Glutamatergic neuron (in vitro differentiated cells): ENCODE data around the gene HS3ST2. TPM values are rescaled to one million over a fixed set of nuclear protein-coding genes. Genes with fewer than 3 reads are reported as not detected.

Source experiments
- DNase-seq: peaks from one replicate; pipeline ENCODE4 v3.0.0; 2022
- H3K27ac Mint-ChIP-seq: one replicate; pipeline ENCODE4 v1.8.0; 2020; ENCODE audit warnings: mild to moderate bottlenecking, mixed read lengths, inconsistent platforms; ENCODE audit not compliant: unreplicated experiment
- H3K27me3 Mint-ChIP-seq: one replicate; pipeline ENCODE4 v1.8.0; 2020; ENCODE audit warnings: mild to moderate bottlenecking, moderate library complexity, mixed read lengths, inconsistent platforms; ENCODE audit not compliant: unreplicated experiment
- H3K36me3 Mint-ChIP-seq: one replicate; pipeline ENCODE4 v1.8.0; 2020; ENCODE audit warnings: mild to moderate bottlenecking, mixed read lengths, inconsistent platforms; ENCODE audit not compliant: unreplicated experiment
- H3K4me1 Mint-ChIP-seq: one replicate; pipeline ENCODE4 v1.8.0; 2020; ENCODE audit warnings: mild to moderate bottlenecking, low read depth, mixed read lengths, inconsistent platforms; ENCODE audit not compliant: unreplicated experiment
- H3K4me3 Mint-ChIP-seq: one replicate; pipeline ENCODE4 v1.8.0; 2020; ENCODE audit warnings: mild to moderate bottlenecking, mixed read lengths, inconsistent platforms; ENCODE audit not compliant: unreplicated experiment
- H3K9me3 Mint-ChIP-seq: one replicate; pipeline ENCODE4 v1.8.0; 2020; ENCODE audit warnings: mild to moderate bottlenecking, moderate library complexity, mixed read lengths, inconsistent platforms; ENCODE audit not compliant: unreplicated experiment
- total RNA-seq: library from RNA; stranded (reverse); fragmentation: NEBNext Ultra II Directional; extraction: Animal tissue kit (Norgen Biotek cat#: 25700); gene quantifications from one replicate; pipeline ENCODE4 v1.2.1, GENCODE V29; 2021; ENCODE audit not compliant: unreplicated experiment
- TF ChIP-seq, protein P1 (sequence below): fragments of 200-600 bp; sonication (generic); IDR thresholded peaks from one replicate; pipeline ENCODE4 v1.5.0; 2021; ENCODE audit not compliant: partially characterized antibody, unreplicated experiment

Gene HS3ST2
- total RNA-seq, 1 donor from 2014 or later: 32.5 TPM

DNA sequence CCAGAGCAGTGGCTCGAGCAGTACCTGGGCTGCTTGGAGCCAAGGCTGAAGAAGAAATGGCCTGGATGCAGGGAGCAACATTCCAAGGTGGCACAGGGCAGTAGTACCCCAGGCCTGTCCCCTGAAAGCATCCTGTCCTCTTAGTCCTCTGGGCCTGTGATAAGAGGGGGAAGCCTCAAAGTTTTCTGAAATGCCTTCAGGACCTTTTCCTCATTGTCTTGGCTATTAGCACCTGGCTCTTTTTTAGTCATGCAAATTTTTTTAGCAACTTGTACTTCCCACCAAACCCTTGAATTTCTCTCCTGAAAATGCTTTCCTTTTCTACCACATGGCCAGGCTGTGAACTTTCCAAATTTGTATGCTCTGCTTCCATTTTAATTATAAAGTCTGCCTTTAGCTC lies 148.9 kb downstream of the HS3ST2 start:
- H3K27me3 Mint-ChIP-seq: peaks cover 5% of the 10 kb centered on the region
- TF ChIP-seq, protein P1, sequence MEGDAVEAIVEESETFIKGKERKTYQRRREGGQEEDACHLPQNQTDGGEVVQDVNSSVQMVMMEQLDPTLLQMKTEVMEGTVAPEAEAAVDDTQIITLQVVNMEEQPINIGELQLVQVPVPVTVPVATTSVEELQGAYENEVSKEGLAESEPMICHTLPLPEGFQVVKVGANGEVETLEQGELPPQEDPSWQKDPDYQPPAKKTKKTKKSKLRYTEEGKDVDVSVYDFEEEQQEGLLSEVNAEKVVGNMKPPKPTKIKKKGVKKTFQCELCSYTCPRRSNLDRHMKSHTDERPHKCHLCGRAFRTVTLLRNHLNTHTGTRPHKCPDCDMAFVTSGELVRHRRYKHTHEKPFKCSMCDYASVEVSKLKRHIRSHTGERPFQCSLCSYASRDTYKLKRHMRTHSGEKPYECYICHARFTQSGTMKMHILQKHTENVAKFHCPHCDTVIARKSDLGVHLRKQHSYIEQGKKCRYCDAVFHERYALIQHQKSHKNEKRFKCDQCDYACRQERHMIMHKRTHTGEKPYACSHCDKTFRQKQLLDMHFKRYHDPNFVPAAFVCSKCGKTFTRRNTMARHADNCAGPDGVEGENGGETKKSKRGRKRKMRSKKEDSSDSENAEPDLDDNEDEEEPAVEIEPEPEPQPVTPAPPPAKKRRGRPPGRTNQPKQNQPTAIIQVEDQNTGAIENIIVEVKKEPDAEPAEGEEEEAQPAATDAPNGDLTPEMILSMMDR: no peak
- H3K27ac Mint-ChIP-seq: no peak overlapping the region
- DNase-seq: no peak
- H3K4me1 Mint-ChIP-seq: peaks cover 1% of the 10 kb centered on the region
- no peak overlapping the region for H3K4me3 Mint-ChIP-seq
- H3K36me3 Mint-ChIP-seq: peaks cover 11% of the 10 kb centered on the region
- peaks cover 4% of the 10 kb centered on the region for H3K9me3 Mint-ChIP-seq
